Panc1 (cell line): ENCODE measurements around the gene RFX1. TPM values are rescaled to one million over a fixed set of nuclear protein-coding genes. Genes with fewer than 3 reads are reported as not detected.

Experiments
- ATAC-seq: fragments of 200-7000 bp; cut with Tn5 transposase; 2 replicates; pipeline ENCODE4 v1.9.1; 2020; ENCODE audit warnings: mild to moderate bottlenecking, moderate library complexity
- BruUV-seq: library from RNA; stranded (reverse); fragments of 400-500 nt; replicated peaks from 2 replicates; lab custom pipeline; 2021; lab: Mats Ljungman, UMichigan
- CTCF ChIA-PET: fragments of 300-600 bp; sonication (Branson Sonifier 250); formaldehyde crosslinking; loops from one replicate; lab custom pipeline; 2022; ENCODE audit warnings: antibody characterized with exemption; lab: Charles Lee
- POLR2A ChIA-PET: fragments of 300-600 bp; sonication (Branson Sonifier 250); formaldehyde crosslinking; loops from one replicate; lab custom pipeline; 2022; ENCODE audit warnings: antibody characterized with exemption; lab: Charles Lee
- DNase-seq: peaks from one replicate; pipeline ENCODE4 v3.0.0-alpha.2; 2010; ENCODE audit warnings: low read depth, low spot score
- H3K27ac ChIP-seq: 2 replicates; pipeline ENCODE4 v1.5.1; 2011; ENCODE audit warnings: mild to moderate bottlenecking, low read length, inconsistent platforms
- H3K27me3 ChIP-seq: fragments of 200-500 bp; sonication (Bioruptor generic); 2 replicates; pipeline ENCODE4 v1.6.0; 2014; ENCODE audit warnings: low read length, inconsistent platforms; ENCODE audit not compliant: control insufficient read depth, insufficient read depth
- H3K36me3 ChIP-seq: fragments of 200-500 bp; sonication (Bioruptor generic); 2 replicates; pipeline ENCODE4 v1.5.1; 2014; ENCODE audit warnings: inconsistent platforms, mild to moderate bottlenecking, low read length, moderate library complexity; ENCODE audit not compliant: control insufficient read depth, insufficient read depth
- H3K4me1 ChIP-seq: 2 replicates; pipeline ENCODE4 v1.5.1; 2011; ENCODE audit warnings: inconsistent platforms, mild to moderate bottlenecking, low read length, moderate library complexity; ENCODE audit not compliant: control insufficient read depth, insufficient read depth
- H3K4me3 ChIP-seq, 2 experiments: 2 replicates each; pipeline ENCODE4 v1.5.1; 2011 to 2012; ENCODE audit warnings: low read depth in 2 of 2, low read length in 2 of 2, mild to moderate bottlenecking in 2 of 2, inconsistent platforms in 1 of 2, moderate library complexity in 1 of 2
- H3K9me3 ChIP-seq: fragments of 200-500 bp; sonication (Bioruptor generic); 2 replicates; pipeline ENCODE4 v1.5.1; 2014; ENCODE audit warnings: low read depth, mild to moderate bottlenecking, inconsistent platforms, low read length, moderate library complexity; ENCODE audit not compliant: control insufficient read depth, insufficient read depth
- CTCF ChIP-seq: fragments of 450-650 bp; IDR thresholded peaks from 2 replicates; pipeline ENCODE4 v1.5.1; 2017; ENCODE audit warnings: mild to moderate bottlenecking
- POLR2AphosphoS5 ChIP-seq: IDR thresholded peaks from 2 replicates; pipeline ENCODE4 v1.6.1; 2012; ENCODE audit warnings: mild to moderate bottlenecking, low read depth, low read length, moderate library complexity
- SIN3A ChIP-seq: IDR thresholded peaks from 2 replicates; pipeline ENCODE4 v1.6.1; 2012; ENCODE audit warnings: low read depth, mild to moderate bottlenecking, low read length, moderate library complexity, borderline replicate concordance; ENCODE audit not compliant: insufficient read depth
- TCF7L2 ChIP-seq: IDR thresholded peaks from 2 replicates; pipeline ENCODE4 v1.6.1; 2011; ENCODE audit warnings: mild to moderate bottlenecking, low read depth, low read length, inconsistent platforms
- in situ Hi-C: cut with HindIII; loops from 2 replicates; pipeline ENCODE4 v1.10.0; 2016; ENCODE audit warnings: low sequenced_read_pairs, low pct_unique_long_range_greater_than_20kb
- intact Hi-C: fragments of 100-400 bp; cut with micrococcal nuclease; formaldehyde crosslinking; loops from one replicate; pipeline ENCODE4 v1.10.0; 2022; ENCODE audit not compliant: unreplicated experiment
- total RNA-seq: library from RNA; stranded (reverse); gene quantifications from one replicate; pipeline ENCODE4 v1.2.1, GENCODE V29; 2021; ENCODE audit not compliant: unreplicated experiment
- TF ChIP-seq, protein P1 (sequence below), 2 experiments: IDR thresholded peaks; 2 replicates each; pipeline ENCODE4 v1.6.1; 2011 to 2012; ENCODE audit warnings: low read depth in 2 of 2, control low read depth in 1 of 2, low read length in 1 of 2, mild to moderate bottlenecking in 1 of 2, moderate library complexity in 1 of 2; ENCODE audit not compliant: insufficient read depth in 1 of 2

Gene RFX1
- total RNA-seq, 1 experiment from 2014 or later: 15.2 TPM

- DNase-seq (no peak), ATAC-seq (no peak)
- ChIA-PET CTCF (no interaction called here), POLR2A (interaction anchor here (0.5 kb wide), 1 partner anchor 82 kb away, joined by 6 read pairs; no protein-coding TSS in a partner anchor)
- TF ChIP-seq, protein P1, sequence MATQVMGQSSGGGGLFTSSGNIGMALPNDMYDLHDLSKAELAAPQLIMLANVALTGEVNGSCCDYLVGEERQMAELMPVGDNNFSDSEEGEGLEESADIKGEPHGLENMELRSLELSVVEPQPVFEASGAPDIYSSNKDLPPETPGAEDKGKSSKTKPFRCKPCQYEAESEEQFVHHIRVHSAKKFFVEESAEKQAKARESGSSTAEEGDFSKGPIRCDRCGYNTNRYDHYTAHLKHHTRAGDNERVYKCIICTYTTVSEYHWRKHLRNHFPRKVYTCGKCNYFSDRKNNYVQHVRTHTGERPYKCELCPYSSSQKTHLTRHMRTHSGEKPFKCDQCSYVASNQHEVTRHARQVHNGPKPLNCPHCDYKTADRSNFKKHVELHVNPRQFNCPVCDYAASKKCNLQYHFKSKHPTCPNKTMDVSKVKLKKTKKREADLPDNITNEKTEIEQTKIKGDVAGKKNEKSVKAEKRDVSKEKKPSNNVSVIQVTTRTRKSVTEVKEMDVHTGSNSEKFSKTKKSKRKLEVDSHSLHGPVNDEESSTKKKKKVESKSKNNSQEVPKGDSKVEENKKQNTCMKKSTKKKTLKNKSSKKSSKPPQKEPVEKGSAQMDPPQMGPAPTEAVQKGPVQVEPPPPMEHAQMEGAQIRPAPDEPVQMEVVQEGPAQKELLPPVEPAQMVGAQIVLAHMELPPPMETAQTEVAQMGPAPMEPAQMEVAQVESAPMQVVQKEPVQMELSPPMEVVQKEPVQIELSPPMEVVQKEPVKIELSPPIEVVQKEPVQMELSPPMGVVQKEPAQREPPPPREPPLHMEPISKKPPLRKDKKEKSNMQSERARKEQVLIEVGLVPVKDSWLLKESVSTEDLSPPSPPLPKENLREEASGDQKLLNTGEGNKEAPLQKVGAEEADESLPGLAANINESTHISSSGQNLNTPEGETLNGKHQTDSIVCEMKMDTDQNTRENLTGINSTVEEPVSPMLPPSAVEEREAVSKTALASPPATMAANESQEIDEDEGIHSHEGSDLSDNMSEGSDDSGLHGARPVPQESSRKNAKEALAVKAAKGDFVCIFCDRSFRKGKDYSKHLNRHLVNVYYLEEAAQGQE (IDR thresholded peaks at IDR 0.05; ENCODE audit: insufficient read depth in 1 of 2, low read depth in 2 of 2, low read length in 1 of 2): no peak
- TF ChIP-seq TCF7L2: no peak
- TF ChIP-seq POLR2AphosphoS5: no peak
- TF ChIP-seq SIN3A: no peak
- TF ChIP-seq CTCF: no peak
- no peak overlapping the region for H3K27ac ChIP-seq
- H3K4me1 ChIP-seq: no peaks in the 10 kb centered on the region
- intact Hi-C loops: no loop called here
- H3K9me3 ChIP-seq: no peaks in the 10 kb centered on the region
- no TSS peak for BruUV-seq
- in situ Hi-C loops: no loop called here
- no peaks in the 10 kb centered on the region for H3K27me3 ChIP-seq
- no peaks in the 10 kb centered on the region for H3K36me3 ChIP-seq
- H3K4me3 ChIP-seq: no peak overlapping the region
Observed at GRCh38 chr19:13966684-13967128, 39.4 kb downstream of the RFX1 start.

GRCh38 chr19:13965926-13966683 lies 40.0 kb downstream of the RFX1 start:
- H3K27ac ChIP-seq: no peak overlapping the region
- H3K36me3 ChIP-seq: no peaks in the 10 kb centered on the region
- DNase-seq (no peak), ATAC-seq (no peak)
- no peaks in the 10 kb centered on the region for H3K9me3 ChIP-seq
- no TSS peak for BruUV-seq
- CTCF ChIA-PET: no interaction called here
- H3K4me3 ChIP-seq: no peak overlapping the region
- H3K27me3 ChIP-seq: no peaks in the 10 kb centered on the region
- in situ Hi-C loops: no loop called here
- intact Hi-C loops: no loop called here
- TF ChIP-seq TCF7L2 (no peak), SIN3A (no peak), POLR2AphosphoS5 (no peak), CTCF (no peak)
- TF ChIP-seq, protein P1 (IDR thresholded peaks at IDR 0.05; ENCODE audit: insufficient read depth in 1 of 2, low read depth in 2 of 2, low read length in 1 of 2): no peak
- POLR2A ChIA-PET: no interaction called here
- no peaks in the 10 kb centered on the region for H3K4me1 ChIP-seq
